T-helper 1 cell treated with Interleukin-12 subunit alpha and Interleukin-12 subunit beta and Interleukin-4 antibody, amounts not matched to agents 30 ng/mL and 1 ng/mL, for 36 hours (primary cell): ENCODE measurements around the gene PRR35. TPM values are rescaled to one million over a fixed set of nuclear protein-coding genes. Genes with fewer than 3 reads are reported as not detected.

Experiments
- intact Hi-C: fragments of 100-400 bp; cut with micrococcal nuclease; formaldehyde crosslinking; loops from one replicate; pipeline ENCODE4 v1.15.1; 2024
- total RNA-seq: library from RNA; stranded (reverse); gene quantifications from 2 replicates; pipeline ENCODE4 v1.2.3, GENCODE V29; 2022

PRR35 gene
- total RNA-seq, 1 donor from 2014 or later = not detected

DNA sequence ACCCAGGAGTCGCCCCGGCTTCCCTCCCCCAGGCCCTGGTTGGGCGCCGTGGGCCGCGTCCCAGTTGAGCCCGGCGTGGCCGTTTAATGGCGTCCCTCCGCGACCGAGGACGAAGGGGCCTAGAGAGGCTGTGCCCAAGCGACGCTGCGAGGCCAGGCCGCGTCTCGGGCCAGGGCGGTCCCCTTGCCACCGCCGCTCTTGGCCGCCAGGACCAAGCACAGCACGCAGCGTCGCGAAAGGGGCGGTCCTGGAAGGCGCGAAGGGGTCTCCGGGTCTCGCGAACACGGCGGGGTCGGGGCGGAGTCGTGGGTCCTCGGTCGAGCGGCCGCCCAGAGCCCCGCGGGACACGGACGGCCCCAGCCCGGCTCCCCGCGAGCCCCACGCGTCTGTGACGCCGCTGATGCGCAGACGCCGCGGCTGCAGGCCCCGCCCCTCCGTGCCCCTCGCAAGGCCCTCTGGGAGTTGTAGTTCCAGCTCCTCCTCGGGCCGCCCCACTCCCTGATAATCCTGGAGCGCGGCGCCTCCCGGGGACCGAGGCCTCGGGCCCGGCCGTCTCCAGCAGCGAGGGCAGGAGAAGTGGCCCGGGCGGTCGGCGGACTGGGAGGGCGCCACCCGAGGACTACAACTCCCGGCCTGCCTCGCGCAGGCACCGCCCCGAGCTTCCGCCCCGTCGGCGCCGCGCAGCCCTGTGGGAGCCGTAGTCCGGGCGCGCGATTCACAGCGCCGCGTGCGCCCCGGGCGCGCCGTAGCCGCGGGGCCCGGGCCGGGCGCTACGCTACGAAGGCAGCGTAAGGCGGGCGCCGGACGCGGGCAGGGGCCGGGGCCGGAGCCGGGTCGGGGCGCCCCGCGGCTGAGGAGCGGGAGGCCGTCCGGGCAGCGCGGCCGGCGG is 32.9 kb upstream of the PRR35 start, which contains the start of gene CAPN15:
Gene CAPN15 (plus strand): TSS at position 698 of the 889 bp plus-strand sequence. CDS start 19,127 bp downstream, outside the sequence.
- intact Hi-C loops = loop anchor here (1.0 to 5.0 kb wide), 11 partner anchors 42 to 474 kb away; partner anchors contain the start of genes DECR2, JMJD8, LMF1 and METTL26

DNA sequence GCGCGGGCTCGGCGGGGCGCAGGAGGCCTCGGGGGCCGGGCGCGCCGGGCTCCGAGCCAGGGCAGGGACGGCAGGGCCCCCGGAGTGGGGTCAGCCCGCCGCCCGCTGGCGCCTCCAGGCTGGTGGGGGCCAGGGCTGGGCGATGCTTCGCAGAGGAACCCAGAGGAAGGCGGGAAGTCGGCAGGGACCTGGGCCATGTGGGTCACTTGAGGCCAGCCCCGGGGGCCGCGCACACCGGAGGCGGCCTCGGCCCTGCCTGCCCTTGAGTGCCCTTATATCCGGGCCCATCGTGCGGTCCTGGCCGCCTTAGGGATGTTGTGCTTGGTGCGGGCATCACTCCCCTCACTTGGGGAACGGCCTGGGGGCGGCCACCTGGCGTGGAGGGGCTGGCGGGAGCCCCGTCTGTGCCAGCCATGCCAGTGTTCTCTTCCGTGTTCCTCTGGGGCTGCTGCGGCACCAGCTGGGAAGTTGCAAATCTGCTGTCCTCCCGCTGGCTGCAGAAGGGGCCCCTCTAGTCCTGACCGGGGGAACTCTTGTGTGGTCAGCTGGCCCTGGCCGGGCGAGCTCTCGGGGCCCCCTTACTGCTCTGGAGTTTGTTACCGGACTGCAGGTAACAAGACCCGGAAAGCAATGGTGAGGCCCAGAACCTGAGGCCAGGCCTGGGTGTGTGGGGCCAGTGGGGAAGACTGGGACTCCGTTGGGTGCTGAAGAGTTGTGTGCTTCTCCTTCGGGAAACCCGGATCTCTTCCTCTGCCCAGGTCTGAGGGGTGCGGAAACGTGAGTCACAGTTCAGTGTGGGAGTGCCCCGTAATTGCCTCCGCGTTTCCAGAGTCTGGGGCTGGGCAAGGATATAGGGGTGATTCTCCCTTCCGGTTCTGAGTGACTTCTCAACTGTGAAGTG is 31.8 kb upstream of the PRR35 start:
- intact Hi-C loops = loop anchor here (5.0 kb wide), 3 partner anchors 126 to 146 kb away; partner anchors contain the start of genes DECR2, PGAP6 and RHOT2

DNA sequence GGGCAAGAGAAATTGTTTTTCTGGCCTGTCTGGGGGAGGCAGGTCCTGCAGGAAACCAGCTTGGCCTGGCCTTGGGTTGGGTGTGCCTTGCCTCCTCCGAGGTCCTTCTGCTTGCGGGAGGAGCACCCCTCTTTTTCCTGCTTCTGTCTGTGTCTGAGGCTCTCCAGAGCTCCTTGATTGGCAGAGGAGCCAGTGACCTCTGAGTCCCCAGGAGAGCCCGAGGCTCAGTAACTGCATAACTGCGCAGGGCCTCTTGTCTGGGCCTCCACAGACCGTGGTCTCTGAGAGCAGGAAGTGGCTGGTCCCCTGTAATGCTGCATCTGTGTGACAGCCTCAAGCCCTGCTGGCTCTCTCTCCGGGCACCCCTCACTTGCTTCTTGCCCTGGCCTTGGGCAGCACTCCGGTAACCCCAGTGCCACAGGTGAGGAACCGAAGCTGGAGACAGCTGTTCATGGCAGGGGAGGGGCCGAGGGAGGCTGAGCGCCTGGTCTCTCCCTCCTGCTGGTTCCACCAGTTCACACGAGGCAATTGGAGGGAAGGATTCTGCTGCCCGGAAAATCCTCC is 31.1 kb upstream of the PRR35 start:
- intact Hi-C loops = loop anchor here (5.0 kb wide), 3 partner anchors 127 to 147 kb away; partner anchors contain the start of genes DECR2, PGAP6 and RHOT2

DNA sequence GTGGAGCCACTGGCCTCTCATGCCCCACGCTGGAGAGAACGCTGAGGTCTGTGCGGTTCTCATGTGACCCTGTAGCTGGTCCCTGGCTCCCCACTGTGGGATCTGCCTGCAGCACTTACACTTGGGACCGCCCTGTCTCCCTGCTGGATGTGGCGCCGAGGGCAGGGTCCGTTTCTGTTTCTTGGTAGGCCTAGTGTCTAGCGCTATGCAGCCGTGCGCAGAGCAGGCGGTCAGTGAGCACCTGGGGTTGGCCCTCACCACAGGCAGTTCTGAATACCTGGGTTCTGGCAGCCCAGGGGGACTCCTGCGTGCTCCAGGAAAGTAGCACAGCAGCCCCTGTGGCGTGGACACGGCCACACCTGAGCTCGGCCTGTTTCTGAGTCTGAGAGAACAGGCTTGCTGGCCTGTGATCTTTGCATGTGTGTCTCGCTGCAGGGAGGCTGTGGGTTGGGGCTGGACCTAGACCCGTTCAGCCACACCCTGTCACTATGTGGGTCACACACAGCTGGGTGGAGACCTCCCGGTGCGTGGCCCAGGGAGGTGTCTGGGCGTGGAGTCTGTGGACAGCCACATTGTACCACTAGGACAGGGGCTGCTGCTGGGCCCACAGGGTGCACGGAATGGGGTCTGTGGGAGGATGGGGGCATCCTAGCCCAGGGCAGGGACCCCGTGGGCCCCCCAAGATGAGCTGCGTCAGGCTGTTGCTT is 29.9 kb upstream of the PRR35 start:
- intact Hi-C loops = no loop called here

DNA sequence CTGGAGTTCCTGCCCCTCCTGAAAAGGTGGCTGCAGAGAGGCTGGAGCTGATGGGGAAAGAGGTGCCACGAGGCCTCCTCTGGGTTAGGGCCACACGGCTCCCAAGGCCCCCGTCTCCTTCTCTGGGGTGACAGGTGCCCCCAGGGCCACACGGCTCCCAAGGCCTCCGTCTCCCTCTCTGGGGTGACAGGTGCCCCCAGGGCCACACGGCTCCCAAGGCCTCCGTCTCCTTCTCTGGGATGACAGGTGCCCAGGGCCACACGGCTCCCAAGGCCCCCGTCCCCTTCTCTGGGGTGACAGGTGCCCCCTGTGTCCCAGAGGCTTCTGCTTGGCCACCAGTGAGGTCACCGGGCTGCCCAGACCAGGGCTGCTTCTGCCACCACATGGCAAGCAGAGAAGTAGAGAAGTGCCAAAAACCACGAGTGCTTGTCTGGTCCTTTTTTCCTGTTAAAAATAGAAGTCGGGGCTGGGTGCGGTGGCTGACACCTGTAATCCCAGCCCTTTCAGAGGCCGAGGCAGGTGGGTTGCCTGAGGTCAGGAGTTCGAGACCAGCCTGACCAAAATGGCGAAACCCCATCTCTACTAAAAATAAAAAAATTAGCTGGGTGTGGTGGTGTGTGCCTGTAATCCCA is 28.6 kb upstream of the PRR35 start:
- intact Hi-C loops = no loop called here

DNA sequence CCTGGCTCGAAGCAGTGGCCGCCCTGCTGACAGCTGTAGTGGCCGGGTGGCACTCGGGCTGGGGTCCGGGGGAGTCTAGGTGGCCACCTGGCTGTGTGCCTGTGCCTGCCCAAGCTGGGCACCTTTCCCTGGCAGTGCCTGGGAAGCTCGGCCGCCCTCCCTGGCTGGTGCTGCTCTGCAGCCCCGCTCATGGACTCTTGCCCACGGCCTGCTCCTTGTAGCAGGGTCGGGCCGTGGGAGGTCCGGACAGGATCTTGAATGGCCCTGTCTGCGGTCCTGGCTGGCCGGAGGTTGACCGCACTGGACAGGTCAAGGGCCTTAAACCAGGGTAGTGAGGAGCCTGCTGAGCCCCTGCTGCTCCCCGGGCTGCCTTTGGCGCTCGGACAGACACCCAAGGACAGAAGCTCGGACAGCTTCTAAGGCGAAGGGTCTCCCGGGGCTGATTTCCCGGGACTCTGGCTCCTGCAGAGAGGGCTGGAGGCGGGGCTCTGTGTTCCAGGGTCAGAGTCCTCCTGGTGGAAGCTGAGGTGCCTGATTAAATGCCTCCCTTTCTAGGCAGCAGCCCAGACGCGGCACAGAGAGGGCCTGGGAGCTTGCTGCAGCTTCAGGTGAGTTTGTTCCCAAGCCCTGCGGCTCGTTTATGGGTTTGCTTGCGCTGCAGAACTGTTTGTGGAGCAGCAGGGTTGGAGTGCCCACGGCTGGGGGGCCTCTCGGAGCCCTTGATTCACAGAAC is 26.6 kb upstream of the PRR35 start:
- intact Hi-C loops = no loop called here

DNA sequence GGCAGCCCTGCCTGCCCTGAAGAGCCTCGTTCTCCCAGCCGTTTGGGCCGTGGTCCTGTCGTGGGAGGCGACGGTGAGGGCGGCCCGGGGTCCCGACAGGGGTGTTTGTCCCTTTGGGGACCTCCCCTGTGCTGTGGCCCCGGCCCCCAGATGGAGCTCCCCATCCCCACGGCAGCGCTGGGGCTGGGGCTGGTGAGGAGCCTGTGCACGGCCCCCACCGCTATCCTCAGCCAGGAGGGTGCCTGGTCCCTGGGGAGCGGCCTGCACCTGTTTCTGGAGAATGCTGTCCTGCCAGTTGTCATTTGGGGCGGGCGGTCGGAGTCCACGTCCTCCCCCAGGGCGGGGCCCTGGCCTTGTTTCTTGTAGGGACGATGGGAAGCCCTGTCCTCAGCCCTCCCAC is 26.1 kb upstream of the PRR35 start:
- intact Hi-C loops = no loop called here

DNA sequence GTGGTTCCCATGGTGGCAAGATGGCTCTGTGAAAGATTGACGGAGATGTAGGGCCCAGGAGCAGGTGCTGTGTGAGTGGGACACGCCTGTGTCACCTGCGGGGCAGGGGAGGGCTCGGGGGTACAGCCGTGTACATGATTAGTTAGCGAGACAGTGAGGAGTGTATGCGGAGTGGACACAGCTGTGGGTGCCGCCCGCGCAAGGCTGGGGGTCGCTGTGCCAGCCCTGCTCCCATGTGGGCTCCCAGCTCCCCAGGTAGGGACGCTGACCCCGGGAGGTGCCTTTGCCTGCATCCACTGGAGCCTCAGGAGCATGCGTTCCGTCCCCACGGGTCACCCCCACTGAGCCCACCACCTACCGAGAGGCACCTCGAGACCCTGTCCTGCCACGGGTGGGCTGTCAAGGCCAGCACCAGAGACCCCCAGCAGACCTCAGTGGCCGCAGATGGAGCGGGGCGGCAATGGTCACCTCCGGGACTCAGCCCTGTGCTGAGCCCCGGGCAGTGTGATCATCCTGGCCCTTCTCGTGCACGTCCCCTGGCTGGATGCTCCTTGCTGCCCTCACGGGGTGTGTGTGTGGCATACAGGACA is 25.2 kb upstream of the PRR35 start:
- intact Hi-C loops = no loop called here

DNA sequence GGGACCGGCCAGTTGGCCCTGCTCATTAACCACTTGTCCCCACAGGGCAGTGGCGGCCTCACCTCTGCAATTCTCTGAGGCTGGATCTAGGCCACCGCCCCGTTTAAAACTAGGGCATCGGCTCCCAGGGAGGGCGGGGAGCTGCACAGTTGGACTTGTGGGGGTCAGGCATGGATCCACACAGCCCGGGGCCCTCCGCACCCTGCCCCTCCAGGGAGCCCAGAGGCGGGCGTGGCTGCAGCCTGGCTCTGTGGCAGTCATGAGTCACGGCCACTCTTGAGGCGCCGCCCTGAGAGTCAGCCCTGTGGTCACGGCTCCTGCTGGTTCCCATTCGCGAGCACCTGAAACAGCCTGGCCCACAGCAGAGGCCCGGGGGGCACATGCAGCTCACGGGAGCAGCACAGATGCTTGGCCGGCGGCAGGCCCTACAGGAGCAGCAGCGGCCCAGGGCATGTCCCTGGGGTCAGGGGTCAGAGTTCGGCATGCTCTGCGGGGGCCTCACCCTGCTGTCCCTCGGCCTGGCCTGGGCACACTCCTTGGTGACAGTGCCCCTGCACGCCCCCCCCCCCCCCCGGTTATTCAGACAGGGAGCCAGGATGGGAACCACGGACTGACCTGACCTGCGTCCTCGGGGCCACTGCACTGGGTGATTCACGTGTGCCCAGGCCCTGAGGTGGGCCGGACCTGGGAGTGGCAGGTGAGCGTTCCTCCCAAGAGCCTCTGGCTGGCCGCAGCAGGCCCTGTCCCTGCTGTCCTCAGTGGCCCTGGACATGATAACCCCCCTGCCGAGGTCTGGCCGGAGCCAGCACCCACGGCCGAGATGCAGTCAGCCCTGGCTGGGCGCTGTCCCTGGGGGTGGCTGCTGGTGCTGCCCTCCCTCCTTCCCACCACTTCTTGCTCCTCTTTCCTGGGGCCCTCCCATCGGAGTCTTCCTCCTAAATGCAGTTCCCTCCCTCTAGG is 24.5 kb upstream of the PRR35 start:
- intact Hi-C loops = no loop called here

DNA sequence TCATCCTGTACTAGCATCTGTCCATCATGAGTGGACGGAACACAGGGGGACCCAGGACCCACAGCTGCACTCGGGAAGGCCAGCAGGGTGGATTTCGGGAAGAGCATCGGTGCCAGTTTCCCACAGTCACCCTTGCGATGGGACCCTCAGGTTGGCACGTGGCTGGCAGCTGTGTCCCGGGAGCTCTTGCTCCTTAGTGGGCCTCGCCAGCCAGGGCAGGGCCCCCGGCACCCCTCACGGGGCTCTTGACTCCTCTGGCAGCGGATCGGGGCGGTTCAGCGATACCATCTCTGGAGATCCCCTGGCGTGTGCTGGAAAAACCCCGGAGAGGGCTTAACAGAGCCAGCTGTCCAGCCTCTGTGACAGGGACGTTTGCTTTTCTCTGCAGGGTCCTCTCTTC is 23.4 kb upstream of the PRR35 start:
- intact Hi-C loops = no loop called here

DNA sequence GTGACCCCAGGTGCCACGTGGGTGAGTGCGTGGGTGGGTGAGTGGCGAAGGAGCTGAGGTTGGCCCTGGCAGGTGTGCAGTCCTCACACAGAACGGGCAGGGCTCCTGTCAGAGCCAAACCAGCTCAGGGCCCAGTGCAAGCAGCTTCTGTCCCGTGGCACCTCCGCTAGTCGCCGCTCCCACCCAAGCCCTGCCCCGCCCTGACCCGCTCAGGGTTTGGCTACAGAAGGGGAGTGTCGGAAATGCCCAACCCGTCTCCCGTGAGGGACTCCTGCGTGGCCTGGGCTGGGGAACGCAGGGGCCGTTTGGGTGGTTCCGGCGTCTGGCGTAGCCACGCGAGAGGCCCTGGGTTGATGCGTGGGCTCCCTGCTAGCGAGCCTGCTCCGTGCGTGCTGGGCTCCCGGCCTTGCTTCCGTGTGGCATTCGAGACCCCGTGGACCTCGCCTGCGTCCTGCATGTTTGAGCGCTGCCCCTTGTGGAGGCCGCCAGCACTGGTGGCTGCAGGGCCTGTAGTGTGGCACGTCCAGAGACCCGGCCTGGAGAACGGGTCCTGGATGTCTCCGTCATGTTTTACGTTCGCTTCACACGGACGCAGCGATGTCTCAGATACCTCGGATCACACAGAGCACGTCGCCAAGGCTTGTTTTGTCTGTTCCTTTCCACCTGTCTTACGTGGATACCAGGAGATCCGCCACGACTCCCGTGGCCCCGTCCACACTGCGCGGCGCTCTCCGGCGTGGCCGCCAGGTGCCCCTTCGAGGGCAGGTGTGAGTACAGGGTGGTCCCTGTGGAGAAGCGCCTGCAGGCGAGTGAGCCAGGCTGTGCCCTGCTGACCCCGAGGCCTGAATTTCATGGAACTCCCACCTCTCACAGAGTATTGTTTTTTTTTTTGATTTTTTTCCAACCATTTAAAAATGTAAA is 22.5 kb upstream of the PRR35 start:
- intact Hi-C loops = no loop called here

DNA sequence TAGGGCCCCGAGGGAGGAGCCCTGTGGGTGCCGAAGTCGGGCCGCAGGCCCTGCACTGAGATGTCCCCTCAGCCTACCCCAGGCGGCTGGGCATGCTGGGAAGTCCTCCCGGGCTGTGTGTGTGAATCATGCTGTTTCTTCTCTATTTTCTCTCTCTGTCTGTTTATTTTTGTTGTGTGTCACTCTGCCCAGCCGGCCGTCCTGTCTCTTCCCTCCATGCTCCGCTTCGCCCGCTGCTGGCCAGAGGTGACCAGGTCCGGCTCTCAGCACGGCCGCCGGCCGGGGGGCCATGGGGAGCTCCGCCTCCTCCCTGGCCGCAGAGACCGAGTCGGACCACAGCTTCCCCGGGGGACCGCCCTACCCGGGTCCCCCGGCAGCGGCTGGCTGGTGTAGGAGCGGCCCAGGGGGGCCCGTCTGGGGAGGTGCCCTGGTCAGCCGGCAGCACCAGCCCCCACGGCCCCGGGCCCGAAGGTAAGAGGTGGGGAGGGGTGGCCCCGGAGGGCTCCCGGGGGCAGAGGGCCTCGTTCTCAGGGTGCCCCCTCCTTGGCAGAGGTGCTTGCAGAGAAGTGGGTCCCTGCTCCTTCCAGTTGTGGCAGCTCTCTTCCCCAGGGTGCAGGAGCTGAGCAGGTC is 20.2 kb upstream of the PRR35 start:
- intact Hi-C loops = no loop called here

DNA sequence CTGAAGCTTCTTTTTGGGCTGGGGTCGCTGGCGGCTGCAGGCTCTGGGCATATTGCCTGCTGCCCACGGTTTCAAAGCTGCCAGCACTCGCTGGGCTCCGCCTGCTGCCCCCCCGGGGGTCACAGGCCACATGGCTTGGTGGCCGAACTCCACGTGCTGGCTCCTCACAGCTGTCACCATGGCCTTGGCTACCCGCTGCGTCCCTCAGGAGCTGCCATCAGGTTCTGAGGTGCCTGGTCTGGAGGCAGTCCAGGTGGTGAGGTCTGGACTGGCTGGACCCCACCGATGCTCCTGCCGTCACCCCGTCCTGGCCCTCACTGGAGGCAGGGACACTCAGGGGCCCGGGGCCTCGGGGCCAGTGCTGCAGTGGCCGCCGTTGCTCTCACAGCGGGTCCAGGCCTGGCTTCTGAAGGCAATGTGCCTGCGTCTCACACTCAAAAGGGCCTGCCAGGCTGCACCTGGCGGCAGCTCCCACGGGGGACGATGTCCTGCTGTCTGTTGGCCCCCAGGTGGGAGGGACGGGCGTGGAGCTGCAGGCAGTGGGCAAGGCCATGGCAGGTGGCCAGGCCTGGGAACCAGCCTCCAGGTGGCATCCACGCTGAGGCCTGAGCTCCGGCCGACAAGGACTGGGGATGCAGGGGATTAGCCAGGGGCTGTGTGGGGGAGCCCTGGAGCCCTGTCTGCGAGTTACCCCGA is 19.4 kb upstream of the PRR35 start:
- intact Hi-C loops = no loop called here

DNA sequence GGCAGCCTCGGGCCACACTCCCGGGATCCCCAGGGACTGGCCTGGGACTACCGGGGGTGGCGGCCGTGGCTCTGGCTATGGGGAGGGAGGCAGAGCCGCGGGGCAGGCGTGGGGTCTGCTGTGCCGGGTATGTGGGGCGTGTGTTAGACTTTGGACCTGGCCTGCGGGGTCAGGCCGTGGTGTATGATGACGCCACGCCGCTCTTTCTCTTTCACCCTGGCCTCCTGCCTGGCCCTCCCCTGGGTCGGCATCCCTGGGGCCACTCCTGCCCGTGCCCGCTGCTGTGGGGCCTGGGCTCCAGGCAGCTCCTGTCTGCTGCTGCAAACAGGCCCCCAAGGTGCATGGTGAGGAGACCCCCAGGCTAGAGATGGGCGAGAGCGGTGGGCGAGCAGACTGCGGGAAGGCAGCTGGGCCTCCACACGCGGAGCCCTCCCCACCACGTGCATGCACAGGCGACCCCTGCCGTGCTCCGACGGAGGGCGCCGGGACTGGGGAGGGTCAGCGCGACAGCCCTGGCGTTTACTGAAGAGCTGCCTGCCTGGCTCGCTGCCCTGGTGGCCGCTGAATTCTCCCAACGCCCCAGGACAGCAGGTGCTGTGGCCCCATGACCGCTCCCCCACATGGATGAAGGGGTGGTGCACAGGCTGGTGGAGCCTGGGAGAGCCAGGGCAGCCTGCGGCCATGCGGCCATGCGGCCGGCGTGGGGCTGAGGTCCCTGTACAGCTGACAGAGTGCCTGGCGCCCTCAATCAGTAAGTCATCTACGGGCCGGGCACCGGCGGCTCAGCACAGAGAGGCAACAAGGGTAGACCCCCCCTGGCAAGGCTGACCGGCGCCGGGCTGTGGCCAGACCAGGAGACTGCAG is 16.7 kb upstream of the PRR35 start:
- intact Hi-C loops = no loop called here

DNA sequence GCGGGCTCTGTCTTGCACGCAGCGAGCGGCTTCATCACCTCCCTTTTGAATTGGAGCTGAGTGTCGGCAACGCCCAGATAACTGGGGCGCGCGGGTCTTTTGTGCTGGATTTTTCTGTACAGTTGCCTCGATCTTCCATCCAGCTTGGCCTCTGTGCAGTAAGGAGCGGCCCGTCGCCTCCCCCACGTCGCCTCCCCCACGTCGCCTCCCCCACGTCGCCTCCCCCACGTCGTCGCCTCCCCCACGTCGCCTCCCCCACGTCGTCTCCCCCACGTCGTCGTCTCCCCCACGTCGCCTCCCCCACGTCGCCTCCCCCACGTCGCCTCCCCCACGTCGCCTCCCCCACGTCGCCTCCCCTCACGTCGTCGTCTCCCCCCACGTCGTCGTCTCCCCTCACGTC is 15.7 kb upstream of the PRR35 start:
- intact Hi-C loops = no loop called here
